ENCODE measurements around the gene ATF7. TPM values are rescaled to one million over a fixed set of nuclear protein-coding genes. Genes with fewer than 3 reads are reported as not detected.

The ATF7 gene
- total and polyA plus RNA-seq, 2 experiments from 2014 or later: 9.1 to 13.8 TPM

- Histone ChIP-seq H3K4me3 (no peak overlapping the region), H3K27me3 (no peaks in the 10 kb centered on the region), H3K27ac (peak overlapping the region; percentile 23), H3K9me3 (ENCODE audit: low read depth) (no peaks in the 10 kb centered on the region), H3K4me1 (ENCODE audit: low read depth) (peaks cover 5% of the 10 kb centered on the region), H3K36me3 (peaks cover 40% of the 10 kb centered on the region)
- no peak for TF ChIP-seq CTCF (IDR thresholded peaks at IDR 0.05; ENCODE audit: low read depth, low read length)
- no peak for DNase-seq (ENCODE audit: low read depth in 1 of 2, low spot score in 1 of 2)
Observed at GRCh38 chr12:53664936-53665335, 38.8 kb upstream of the ATF7 start.

- Histone ChIP-seq H3K9me3 (ENCODE audit: low read depth) (no peaks in the 10 kb centered on the region), H3K4me1 (ENCODE audit: low read depth) (peaks cover 12% of the 10 kb centered on the region), H3K27me3 (no peaks in the 10 kb centered on the region), H3K27ac (peak overlapping the region; percentile 14), H3K36me3 (peaks cover 36% of the 10 kb centered on the region), H3K4me3 (no peak overlapping the region)
- no peak for TF ChIP-seq CTCF (IDR thresholded peaks at IDR 0.05; ENCODE audit: low read depth, low read length)
- DNase-seq (ENCODE audit: low read depth in 1 of 2, low spot score in 1 of 2): no peak
Observed at GRCh38 chr12:53664191-53664590, 38.0 kb upstream of the ATF7 start.

- Histone ChIP-seq H3K27me3 (no peaks in the 10 kb centered on the region), H3K27ac (peak overlapping the region; percentile 67), H3K9me3 (ENCODE audit: low read depth) (no peaks in the 10 kb centered on the region), H3K4me1 (ENCODE audit: low read depth) (peaks cover 16% of the 10 kb centered on the region), H3K4me3 (no peak overlapping the region), H3K36me3 (peaks cover 8% of the 10 kb centered on the region)
- peak in 1 of 2 donors; percentile 78 for DNase-seq (ENCODE audit: low read depth in 1 of 2, low spot score in 1 of 2)
- TF ChIP-seq CTCF (IDR thresholded peaks at IDR 0.05; ENCODE audit: low read depth, low read length): no peak
Observed at GRCh38 chr12:53660041-53660440, 33.9 kb upstream of the ATF7 start.

- DNase-seq (ENCODE audit: low read depth in 1 of 2, low spot score in 1 of 2): peak in 1 of 2 donors; percentile 64
- TF ChIP-seq CTCF (IDR thresholded peaks at IDR 0.05; ENCODE audit: low read depth, low read length): no peak
- peaks cover 3% of the 10 kb centered on the region for H3K36me3 ChIP-seq
- no peaks in the 10 kb centered on the region for H3K9me3 ChIP-seq (ENCODE audit: low read depth)
- H3K27ac ChIP-seq: peak overlapping the region; percentile 67
- peaks cover 16% of the 10 kb centered on the region for H3K4me1 ChIP-seq (ENCODE audit: low read depth)
- H3K27me3 ChIP-seq: no peaks in the 10 kb centered on the region
- no peak overlapping the region for H3K4me3 ChIP-seq
Observed at GRCh38 chr12:53659571-53659981, 33.4 kb upstream of the ATF7 start.

GRCh38 chr12:53659011-53659551 is 32.9 kb upstream of the ATF7 start:
- H3K4me1 ChIP-seq (ENCODE audit: low read depth): peaks cover 16% of the 10 kb centered on the region
- H3K27me3 ChIP-seq: no peaks in the 10 kb centered on the region
- no peaks in the 10 kb centered on the region for H3K9me3 ChIP-seq (ENCODE audit: low read depth)
- no peaks in the 10 kb centered on the region for H3K36me3 ChIP-seq
- peak in 1 of 2 donors; percentile 96 for DNase-seq (ENCODE audit: low read depth in 1 of 2, low spot score in 1 of 2)
- H3K4me3 ChIP-seq: no peak overlapping the region
- peak overlapping the region; percentile 67 for H3K27ac ChIP-seq
- TF ChIP-seq CTCF (IDR thresholded peaks at IDR 0.05; ENCODE audit: low read depth, low read length): no peak
